MM.1S (cell line): ENCODE data around the gene CNTLN.

Experiments used
- DNase-seq: peaks from one replicate; pipeline ENCODE4 v3.0.0-alpha.2; 2015
- H2AFZ ChIP-seq: fragments of 300-600 bp; sonication (generic); 2 replicates; pipeline ENCODE4 v1.6.0; 2016; ENCODE audit warnings: antibody characterized with exemption, low read length
- H3F3A ChIP-seq: fragments of 300-600 bp; sonication (generic); 2 replicates; pipeline ENCODE4 v1.6.1; 2016; ENCODE audit warnings: mild to moderate bottlenecking, antibody characterized with exemption, low read length, moderate library complexity, mixed read lengths; ENCODE audit not compliant: insufficient read depth
- H3K27ac ChIP-seq: fragments of 300-600 bp; sonication (generic); 2 replicates; pipeline ENCODE4 v1.5.1; 2016; ENCODE audit warnings: mild to moderate bottlenecking, low read length
- H3K27me3 ChIP-seq: fragments of 300-600 bp; sonication (generic); replicated peaks from 2 replicates; pipeline ENCODE4 v1.6.0; 2016; ENCODE audit warnings: low read length; ENCODE audit not compliant: insufficient read depth
- H3K36me3 ChIP-seq: fragments of 300-600 bp; sonication (generic); replicated peaks from 2 replicates; pipeline ENCODE4 v1.6.1; 2016; ENCODE audit warnings: mild to moderate bottlenecking, low read length, mixed read lengths; ENCODE audit not compliant: insufficient read depth
- H3K4me1 ChIP-seq: fragments of 300-600 bp; sonication (generic); 2 replicates; pipeline ENCODE4 v1.6.1; 2016; ENCODE audit warnings: low read length, mixed read lengths
- H3K4me2 ChIP-seq: fragments of 300-600 bp; sonication (generic); 2 replicates; pipeline ENCODE4 v1.6.0; 2016; ENCODE audit warnings: low read depth, low read length
- H3K4me3 ChIP-seq: fragments of 300-600 bp; sonication (generic); 2 replicates; pipeline ENCODE4 v1.5.1; 2016; ENCODE audit warnings: low read length, mixed read lengths
- H3K79me2 ChIP-seq: fragments of 300-600 bp; sonication (generic); 2 replicates; pipeline ENCODE4 v1.6.1; 2016; ENCODE audit warnings: mixed run types, low read length, mixed read lengths
- H3K9ac ChIP-seq: fragments of 300-600 bp; sonication (generic); 2 replicates; pipeline ENCODE4 v1.6.1; 2016; ENCODE audit warnings: low read length, mixed read lengths
- H3K9me2 ChIP-seq: fragments of 300-600 bp; sonication (generic); replicated peaks from 2 replicates; pipeline ENCODE4 v1.6.1; 2016; ENCODE audit warnings: mild to moderate bottlenecking, low read length, mixed read lengths; ENCODE audit not compliant: insufficient read depth
- H3K9me3 ChIP-seq: fragments of 300-600 bp; sonication (generic); replicated peaks from 2 replicates; pipeline ENCODE4 v1.6.1; 2016; ENCODE audit warnings: mild to moderate bottlenecking, low read length, mixed read lengths; ENCODE audit not compliant: insufficient read depth
- H4K20me1 ChIP-seq: fragments of 300-600 bp; sonication (generic); 2 replicates; pipeline ENCODE4 v1.6.1; 2016; ENCODE audit warnings: mild to moderate bottlenecking, low read length, moderate library complexity, mixed read lengths; ENCODE audit not compliant: insufficient read depth
- CTCF ChIP-seq: fragments of 300-600 bp; sonication (generic); IDR thresholded peaks from 2 replicates; pipeline ENCODE4 v1.5.1; 2016; ENCODE audit warnings: antibody characterized with exemption, low read length, mixed read lengths
- EZH2 ChIP-seq: fragments of 300-600 bp; sonication (generic); optimal IDR thresholded peaks from 2 replicates; pipeline ENCODE3; 2017; ENCODE audit warnings: low read depth, mild to moderate bottlenecking, antibody characterized with exemption, low read length, mixed read lengths
- EZH2phosphoT487 ChIP-seq: fragments of 300-600 bp; sonication (generic); IDR thresholded peaks from 2 replicates; pipeline ENCODE4 v1.6.1; 2018; ENCODE audit warnings: antibody characterized with exemption, low read length

The CNTLN gene

GRCh38 chr9:17536027-17536426 is 401.2 kb downstream of the CNTLN start:
- H3F3A ChIP-seq: no peaks in the 10 kb centered on the region
- H4K20me1 ChIP-seq: no peaks in the 10 kb centered on the region
- H3K27ac ChIP-seq: no peak overlapping the region
- no peaks in the 10 kb centered on the region for H3K4me1 ChIP-seq
- no peak overlapping the region for H2AFZ ChIP-seq
- no peaks in the 10 kb centered on the region for H3K79me2 ChIP-seq
- H3K9me3 ChIP-seq: no peaks in the 10 kb centered on the region
- no peaks in the 10 kb centered on the region for H3K27me3 ChIP-seq
- H3K4me2 ChIP-seq: no peak overlapping the region
- no peak for DNase-seq
- no peak overlapping the region for H3K9ac ChIP-seq
- TF ChIP-seq EZH2: no peak
- no peak for TF ChIP-seq EZH2phosphoT487
- no peak for TF ChIP-seq CTCF
- H3K4me3 ChIP-seq: no peak overlapping the region
- H3K9me2 ChIP-seq: no peaks in the 10 kb centered on the region
- no peaks in the 10 kb centered on the region for H3K36me3 ChIP-seq

DNA sequence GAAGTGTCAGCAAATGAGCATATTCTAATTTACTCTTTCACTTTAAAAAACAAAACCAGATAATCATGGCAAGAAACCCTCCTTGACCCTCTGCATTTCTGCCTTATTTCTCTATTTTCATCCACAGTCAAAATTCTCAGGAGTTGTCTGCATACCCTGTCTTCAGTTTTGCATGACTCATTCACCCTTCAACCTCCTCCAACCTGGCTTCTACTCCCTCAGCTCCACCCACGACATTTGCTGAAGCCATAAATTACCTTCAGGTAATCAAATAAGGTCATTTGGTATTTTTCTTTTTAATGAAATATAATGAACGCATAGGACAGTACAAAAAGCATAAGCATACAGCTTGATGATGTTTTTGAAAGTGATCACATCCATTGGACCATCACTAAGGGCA is 416.2 kb downstream of the CNTLN start:
- TF ChIP-seq EZH2phosphoT487: no peak
- TF ChIP-seq CTCF: no peak
- no peak for TF ChIP-seq EZH2
- Histone ChIP-seq H3K4me1 (no peaks in the 10 kb centered on the region), H3K9me3 (no peaks in the 10 kb centered on the region), H3K27ac (no peak overlapping the region), H3K4me2 (no peak overlapping the region), H2AFZ (no peak overlapping the region), H3K9me2 (no peaks in the 10 kb centered on the region), H3K36me3 (no peaks in the 10 kb centered on the region), H3K27me3 (no peaks in the 10 kb centered on the region), H3K79me2 (no peaks in the 10 kb centered on the region), H4K20me1 (no peaks in the 10 kb centered on the region), H3K4me3 (no peak overlapping the region), H3K9ac (no peak overlapping the region), H3F3A (no peaks in the 10 kb centered on the region)
- no peak for DNase-seq
